Mucosa of descending colon (tissue), 3 donors: ENCODE data around the gene DMRTC2. TPM values are rescaled to one million over a fixed set of nuclear protein-coding genes. Genes with fewer than 3 reads are reported as not detected.

ENCODE experiments used
- ATAC-seq: fragments of 200-7000 bp; cut with Tn5 transposase; one replicate; pipeline ENCODE4 v1.9.1; 2020; ENCODE audit warnings: mild to moderate bottlenecking, moderate library complexity
- DNase-seq, 3 donors: peaks; one replicate each; pipeline ENCODE4 v3.0.0-alpha.2; 2020
- H3K36me3 ChIP-seq: fragments of 200-600 bp; one replicate; pipeline ENCODE4 v1.8.0; 2021; ENCODE audit warnings: low read depth, mild to moderate bottlenecking
- H3K4me1 ChIP-seq: fragments of 200-600 bp; one replicate; pipeline ENCODE4 v1.8.0; 2021; ENCODE audit warnings: low read depth, mild to moderate bottlenecking
- H3K4me3 ChIP-seq: fragments of 200-600 bp; one replicate; pipeline ENCODE4 v1.8.0; 2021; ENCODE audit warnings: mild to moderate bottlenecking
- H3K9me3 ChIP-seq: fragments of 200-600 bp; one replicate; pipeline ENCODE4 v1.8.0; 2021; ENCODE audit warnings: mild to moderate bottlenecking
- CTCF ChIP-seq: fragments of 200-600 bp; IDR thresholded peaks from one replicate; pipeline ENCODE4 v1.8.0; 2022; ENCODE audit warnings: antibody characterized with exemption, mild to moderate bottlenecking
- intact Hi-C, 2 donors: fragments of 100-400 bp; cut with DNase I in 1 of 2; cut with micrococcal nuclease in 1 of 2; formaldehyde crosslinking; loops; one replicate each; pipeline versions ENCODE4 v1.11.0 to v1.11.1; 2022; cut with DNase I, micrococcal nuclease
- microRNA-seq: library from miRNA; unstranded; fragments of <30 nt; microRNA quantifications from one replicate; pipeline ENCODE4, GENCODE V29; 2019
- total RNA-seq, 3 donors: library from RNA; stranded (reverse); fragmentation: NEBNext Ultra II Directional in 2 of 3; extraction: Animal tissue kit (Norgen Biotek cat#: 25700) in 2 of 3; gene quantifications; one replicate each; pipeline versions ENCODE4 v1.2.1 to v1.2.4, GENCODE V29; 2021 to 2023
- donor health status: DM: no; HTN: no; CAD: no; lungs with moderate emphysema.
- donor health status: DM: no; HTN: no; CAD: no.
- donor health status: DM: no; HTN: yes; CAD: no.

DMRTC2 gene
- total RNA-seq, 3 donors from 2014 or later = not detected

DNA sequence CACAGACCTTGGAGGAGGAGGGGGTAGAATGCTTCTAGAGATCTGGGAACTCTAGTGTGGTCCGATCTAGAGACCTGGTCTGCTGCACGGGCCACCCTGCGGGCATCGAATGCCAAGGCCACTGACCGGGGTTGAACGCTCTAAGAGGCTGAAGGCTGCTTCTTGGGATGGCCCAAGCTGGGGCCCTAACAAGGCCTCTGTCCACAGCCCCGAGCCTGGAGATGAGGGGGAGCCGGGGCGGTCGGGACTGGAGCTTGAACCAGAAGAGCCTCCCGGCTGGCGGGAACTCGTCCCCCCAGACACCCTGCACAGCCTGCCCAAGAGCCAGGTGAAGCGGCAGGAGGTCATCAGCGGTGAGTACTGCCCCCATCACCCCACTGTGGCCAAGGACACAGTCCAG, 53.4 kb downstream of the DMRTC2 start:
- Histone ChIP-seq H3K9me3 (no peaks in the 10 kb centered on the region), H3K36me3 (no peaks in the 10 kb centered on the region), H3K4me1 (peaks cover 2% of the 10 kb centered on the region), H3K4me3 (no peak overlapping the region)
- intact Hi-C loops = no loop called here
- ATAC-seq = no peak
- DNase-seq = no peak
- no peak for TF ChIP-seq CTCF

Small RNAs within 50 kb of the gene (microRNA-seq; reads per million reads assigned to microRNA genes)
- gene MIR6797 = not detected

Other genes starting within 250 kb of the DMRTC2 start
- 1 to 10 TPM in 1 of 3 donors, under 1 TPM in 1, not detected in 1; 0.25 to 1.2 TPM for gene CEACAM4, start 218.0 kb upstream of the DMRTC2 start, total RNA-seq
- gene CEACAM7, start 156.8 kb upstream of the DMRTC2 start, total RNA-seq = 1,000 to 10,000 TPM in 2 of 3 donors, 100 to 1,000 TPM in 1; 753 to 3,639 (median 2,117) TPM
- 1,000 to 10,000 TPM; 2,069 to 7,240 (median 3,325) TPM for gene CEACAM5, start 136.4 kb upstream of the DMRTC2 start, total RNA-seq
- 1,000 to 10,000 TPM in 1 of 3 donors, 100 to 1,000 TPM in 2; 249 to 1,767 (median 431) TPM for gene CEACAM6, start 89.5 kb upstream of the DMRTC2 start, total RNA-seq
- 1 to 10 TPM; 2.5 to 4.5 (median 3.9) TPM for gene CEACAM3, start 48.5 kb upstream of the DMRTC2 start, total RNA-seq
- gene LYPD4, start 359 bp upstream of the DMRTC2 start, total RNA-seq = not detected
- 1,000 to 10,000 TPM; 1,251 to 1,696 (median 1,572) TPM for gene RPS19, start 15.2 kb downstream of the DMRTC2 start, total RNA-seq
- gene CD79A, start 32.2 kb downstream of the DMRTC2 start, total RNA-seq = 1 to 10 TPM; 2.7 to 7.3 (median 3.9) TPM
- gene ARHGEF1, start 38.1 kb downstream of the DMRTC2 start, total RNA-seq = 100 to 1,000 TPM in 1 of 3 donors, 10 to 100 TPM in 2; 84.9 to 125 (median 92.3) TPM
- 1 to 10 TPM in 1 of 3 donors, under 1 TPM in 2; 0.70 to 1.1 (median 0.98) TPM for gene ERFL, start 83.4 kb downstream of the DMRTC2 start, total RNA-seq
- gene RABAC1, start 114.3 kb downstream of the DMRTC2 start, total RNA-seq = 100 to 1,000 TPM; 150 to 160 (median 152) TPM
- gene ATP1A3, start 149.2 kb downstream of the DMRTC2 start, total RNA-seq = 1 to 10 TPM in 1 of 3 donors, not detected in 2; 8.3 TPM
- gene GRIK5, start 225.2 kb downstream of the DMRTC2 start, total RNA-seq = 10 to 100 TPM in 1 of 3 donors, 1 to 10 TPM in 1, under 1 TPM in 1; 0.67 to 25.8 (median 2.0) TPM
- gene ZNF574, start 231.1 kb downstream of the DMRTC2 start, total RNA-seq = 10 to 100 TPM; 11.2 to 17.5 (median 17.0) TPM